ENCODE measurements around the gene NTSR2.

- TF ChIP-seq NFRKB (IDR thresholded peaks at IDR 0.05) (no peak), FOXK2 (IDR thresholded peaks at IDR 0.05) (no peak), TARDBP (IDR thresholded peaks at IDR 0.05) (no peak), HDGF (IDR thresholded peaks at IDR 0.05; ENCODE audit: borderline replicate concordance) (no peak), FOXM1 (IDR thresholded peaks at IDR 0.05; ENCODE audit: borderline replicate concordance) (no peak), SP1 (IDR thresholded peaks at IDR 0.05) (no peak)
Measured at GRCh38 chr2:11667866-11668637, 1.9 kb downstream of the NTSR2 start.
